Activated B cell treated with CpG ODN at 0.5 μM for 24 hours (primary cell): Measurements from ENCODE around the gene NOTCH3. TPM values are rescaled to one million over a fixed set of nuclear protein-coding genes. Genes with fewer than 3 reads are reported as not detected.

ENCODE experiments used
- ATAC-seq: fragments of 200-7000 bp; cut with Tn5 transposase; one replicate; pipeline ENCODE4 v1.10.0; 2021; ENCODE audit warnings: low read depth, mild to moderate bottlenecking, moderate library complexity
- CTCF ChIA-PET: fragments of 350-600 bp; sonication (Branson Sonifier 250); formaldehyde crosslinking; loops from one replicate; lab custom pipeline; 2021; ENCODE audit warnings: antibody characterized with exemption; lab: Charles Lee
- POLR2A ChIA-PET: fragments of 350-600 bp; sonication (Branson Sonifier 250); formaldehyde crosslinking; loops from one replicate; lab custom pipeline; 2021; ENCODE audit warnings: antibody characterized with exemption; lab: Charles Lee
- DNase-seq: peaks from one replicate; pipeline ENCODE4 v3.0.0; 2022
- H3K27ac Mint-ChIP-seq: one replicate; pipeline ENCODE4 v1.8.0; 2020; ENCODE audit warnings: mixed read lengths
- H3K27me3 Mint-ChIP-seq: one replicate; pipeline ENCODE4 v1.8.0; 2021; ENCODE audit warnings: mixed read lengths
- H3K36me3 Mint-ChIP-seq: one replicate; pipeline ENCODE4 v1.8.0; 2021; ENCODE audit warnings: low read depth, mixed read lengths
- H3K4me1 Mint-ChIP-seq: one replicate; pipeline ENCODE4 v1.8.0; 2021; ENCODE audit warnings: mixed read lengths
- H3K4me3 Mint-ChIP-seq: one replicate; pipeline ENCODE4 v1.8.0; 2020; ENCODE audit warnings: mild to moderate bottlenecking, mixed read lengths
- H3K9me3 Mint-ChIP-seq: one replicate; pipeline ENCODE4 v1.8.0; 2020; ENCODE audit warnings: mixed read lengths
- CTCF ChIP-seq: fragments of 200-600 bp; IDR thresholded peaks from one replicate; pipeline ENCODE4 v1.8.0; 2022; ENCODE audit warnings: antibody characterized with exemption, mild to moderate bottlenecking
- intact Hi-C: fragments of 100-400 bp; cut with micrococcal nuclease; formaldehyde crosslinking; loops from one replicate; pipeline ENCODE4 v1.15.1; 2024
- total RNA-seq: library from RNA; stranded (reverse); gene quantifications from 2 replicates; pipeline ENCODE4 v1.2.3, GENCODE V29; 2022

The NOTCH3 gene
- total RNA-seq, 1 donor from 2014 or later, result not detected

GRCh38 chr19:15245370-15246197 is 44.8 kb upstream of the NOTCH3 start:
- Mint-ChIP-seq H3K27me3 (no peaks in the 10 kb centered on the region), H3K4me1 (no peaks in the 10 kb centered on the region), H3K4me3 (no peak overlapping the region), H3K27ac (no peak overlapping the region), H3K9me3 (no peaks in the 10 kb centered on the region), H3K36me3 (peaks cover 83% of the 10 kb centered on the region)
- DNase-seq, result no peak
- ChIA-PET CTCF (no interaction called here), POLR2A (no interaction called here)
- ATAC-seq, result no peak
- TF ChIP-seq CTCF, result no peak
- intact Hi-C loops, result no loop called here

- no peaks in the 10 kb centered on the region for H3K27me3 Mint-ChIP-seq
- intact Hi-C loops, result no loop called here
- ChIA-PET CTCF (no interaction called here), POLR2A (no interaction called here)
- DNase-seq, result no peak
- H3K36me3 Mint-ChIP-seq, result peaks cover 83% of the 10 kb centered on the region
- H3K27ac Mint-ChIP-seq, result no peak overlapping the region
- no peaks in the 10 kb centered on the region for H3K4me1 Mint-ChIP-seq
- no peak for ATAC-seq
- no peak for TF ChIP-seq CTCF
- H3K4me3 Mint-ChIP-seq, result no peak overlapping the region
- H3K9me3 Mint-ChIP-seq, result no peaks in the 10 kb centered on the region
Observed at GRCh38 chr19:15244808-15245207, 44.0 kb upstream of the NOTCH3 start.

- no peak for ATAC-seq
Observed at GRCh38 chr19:15244106-15244803, 43.5 kb upstream of the NOTCH3 start.

GRCh38 chr19:15243236-15243957 is 42.6 kb upstream of the NOTCH3 start:
- TF ChIP-seq CTCF, result no peak
- Mint-ChIP-seq H3K27ac (no peak overlapping the region), H3K9me3 (no peaks in the 10 kb centered on the region), H3K36me3 (peaks cover 79% of the 10 kb centered on the region), H3K4me1 (no peaks in the 10 kb centered on the region), H3K27me3 (no peaks in the 10 kb centered on the region), H3K4me3 (no peak overlapping the region)
- ATAC-seq (no peak), DNase-seq (no peak)
- ChIA-PET CTCF (no interaction called here), POLR2A (no interaction called here)
- intact Hi-C loops, result no loop called here

More at GRCh38 chr19:15244106-15244803, 43.5 kb upstream of the NOTCH3 start:
- intact Hi-C loops, result no loop called here
- H3K4me3 Mint-ChIP-seq, result no peak overlapping the region
- ChIA-PET POLR2A (no interaction called here), CTCF (no interaction called here)
- DNase-seq, result no peak
- no peaks in the 10 kb centered on the region for H3K9me3 Mint-ChIP-seq
- TF ChIP-seq CTCF, result no peak
- H3K27me3 Mint-ChIP-seq, result no peaks in the 10 kb centered on the region
- peak overlapping the region; percentile 24 for H3K27ac Mint-ChIP-seq
- H3K4me1 Mint-ChIP-seq, result no peaks in the 10 kb centered on the region
- H3K36me3 Mint-ChIP-seq, result peaks cover 84% of the 10 kb centered on the region
